Breast epithelium (tissue), 4 donors: ENCODE measurements around the gene GID8. TPM values are rescaled to one million over a fixed set of nuclear protein-coding genes. Genes with fewer than 3 reads are reported as not detected.
"Not testable (repeated sequence)": the region's sequence is repeated elsewhere in the genome, so short reads cannot be mapped to it uniquely, and the experiment has no call there.

ENCODE experiments used
- DNase-seq, 2 donors: peaks; one replicate each; pipeline ENCODE4 v3.0.0-alpha.2; 2019; ENCODE audit warnings: low spot score in 2 of 2
- H3K27ac ChIP-seq, 2 donors: fragments of 200-600 bp; sonication (generic) in 1 of 2; one replicate each; pipeline ENCODE4 v1.5.1; 2016 to 2019; ENCODE audit warnings: mild to moderate bottlenecking in 1 of 2
- H3K27me3 ChIP-seq, 2 donors: fragments of 200-600 bp; sonication (generic) in 1 of 2; one replicate each; pipeline versions ENCODE4 v1.5.1 to v1.6.0; 2017 to 2019; ENCODE audit warnings: control low read depth in 1 of 2, mild to moderate bottlenecking in 1 of 2
- H3K36me3 ChIP-seq: fragments of 200-600 bp; one replicate; pipeline ENCODE4 v1.5.1; 2019
- H3K4me1 ChIP-seq, 2 donors: fragments of 200-600 bp; sonication (generic); one replicate each; pipeline ENCODE4 v1.5.1; 2016 to 2019; ENCODE audit warnings: control low read depth in 1 of 2
- H3K4me3 ChIP-seq, 3 donors: fragments of 200-600 bp; sonication (generic); 1 replicate in 2 of 3; 2 replicates in 1 of 3; pipeline ENCODE4 v1.5.1; 2016 to 2019; ENCODE audit warnings: mild to moderate bottlenecking in 3 of 3, moderate library complexity in 2 of 3
- H3K9me3 ChIP-seq, 2 donors: fragments of 200-600 bp; sonication (generic) in 1 of 2; one replicate each; pipeline ENCODE4 v1.5.1; 2016 to 2019; ENCODE audit warnings: control low read depth in 1 of 2
- POLR2A ChIP-seq: fragments of 450-650 bp; IDR thresholded peaks from one replicate; pipeline ENCODE4 v1.6.1; 2016; ENCODE audit warnings: antibody characterized with exemption, mild to moderate bottlenecking, moderate library complexity
- POLR2AphosphoS5 ChIP-seq, 3 donors: sonication (generic); formaldehyde crosslinking; IDR thresholded peaks; one replicate each; pipeline ENCODE4 v1.6.1; 2017; ENCODE audit warnings: antibody characterized with exemption in 3 of 3
- intact Hi-C: fragments of 100-400 bp; cut with DNase I; formaldehyde crosslinking; loops from one replicate; pipeline ENCODE4 v1.15.1; 2023; ENCODE audit warnings: low total_unique reads
- total RNA-seq, 3 donors: library from RNA; depleted of rRNA; stranded (reverse); fragments of >200 nt; gene quantifications; one replicate each; pipeline ENCODE4 v1.1.0, GENCODE V29; 2016
- TF ChIP-seq, protein P1 (sequence below), 3 donors: fragments of 450-650 bp; IDR thresholded peaks; one replicate each; pipeline ENCODE4 v1.5.1; 2016 to 2017; ENCODE audit warnings: antibody characterized with exemption in 3 of 3, mild to moderate bottlenecking in 3 of 3, moderate library complexity in 3 of 3

GID8 gene
- total RNA-seq, 3 donors from 2014 or later: 30.2 to 36.7 (median 31.8) TPM

DNA sequence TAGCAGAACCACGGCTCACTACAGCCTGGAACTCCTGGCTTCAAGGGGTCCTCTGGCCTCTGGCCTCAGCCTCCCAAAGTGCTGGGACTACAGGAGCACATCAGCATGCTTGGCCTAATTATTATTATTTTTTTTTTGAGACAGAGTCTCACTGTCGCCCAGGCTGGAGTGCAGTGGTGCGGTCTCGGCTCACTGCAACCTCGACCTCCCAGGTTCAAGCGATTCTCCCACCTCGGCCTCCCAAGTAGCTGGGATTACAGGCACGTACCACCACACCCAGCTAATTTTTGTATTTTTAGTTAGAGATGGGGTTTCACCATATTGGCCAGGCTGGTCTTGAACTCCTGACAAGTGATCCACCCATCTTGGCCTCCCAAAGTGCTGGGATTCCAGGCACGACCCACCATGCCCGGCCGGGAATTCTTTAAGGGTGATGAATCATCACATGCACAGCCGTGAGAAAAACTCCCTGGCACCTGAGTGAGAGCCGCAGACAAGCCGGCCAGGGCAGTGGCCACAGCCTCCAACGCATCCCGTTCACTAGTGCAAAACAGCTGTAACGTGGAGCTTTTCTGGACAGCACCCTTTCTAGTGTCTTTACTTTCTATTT, 14.8 kb upstream of the GID8 start:
- H3K36me3 ChIP-seq, H3K9me3 ChIP-seq, H3K27me3 ChIP-seq, intact Hi-C loops: not testable (repeated sequence)
- peak overlapping the region; percentile 99 for H3K27ac ChIP-seq
- DNase-seq: peak; percentile 75 to 78
- peaks cover 10 to 49% of the 10 kb centered on the region in 2 donors for H3K4me1 ChIP-seq
- TF ChIP-seq POLR2AphosphoS5 (IDR thresholded peaks at IDR 0.05): peak in 2 of 3 donors; percentile 26 to 53
- peak overlapping the region in 1 of 3 donors; percentile 97 for H3K4me3 ChIP-seq

DNA sequence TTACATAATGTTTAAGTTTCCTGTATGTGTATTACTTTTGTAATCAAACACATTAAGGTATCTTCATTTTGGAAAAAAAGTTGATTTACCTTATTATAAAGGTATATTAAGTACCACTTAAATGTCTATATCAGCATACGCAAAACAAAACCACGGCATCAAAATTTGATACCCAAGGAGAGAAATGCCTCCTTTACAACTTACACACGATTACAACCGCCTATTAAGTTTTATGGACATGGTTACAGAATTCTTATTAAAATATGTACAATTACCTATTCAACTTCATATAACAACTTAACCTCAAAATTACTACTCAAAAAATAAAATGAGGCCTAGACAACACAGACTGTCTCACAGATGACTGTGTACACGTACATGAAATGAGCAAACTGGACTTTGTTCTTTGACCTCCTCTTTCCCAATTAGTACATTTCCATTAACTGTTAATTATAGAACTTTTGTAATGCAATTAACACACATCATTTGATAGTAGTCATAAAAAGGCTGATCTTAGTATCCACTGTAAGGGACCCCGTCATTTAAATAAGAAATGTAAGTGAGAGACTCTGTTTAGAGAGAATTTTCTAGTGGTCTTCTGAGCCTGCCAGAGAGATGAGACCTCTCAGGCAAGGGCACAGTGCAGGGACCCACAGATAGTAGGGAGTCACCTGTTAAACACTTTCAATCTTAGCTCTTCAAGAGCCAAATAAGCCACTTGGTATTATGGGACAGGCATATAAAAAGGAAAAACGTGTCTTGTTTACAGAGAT, 14.1 kb upstream of the GID8 start:
- H3K36me3 ChIP-seq: no peaks in the 10 kb centered on the region
- no peaks in the 10 kb centered on the region for H3K9me3 ChIP-seq
- TF ChIP-seq, protein P1, sequence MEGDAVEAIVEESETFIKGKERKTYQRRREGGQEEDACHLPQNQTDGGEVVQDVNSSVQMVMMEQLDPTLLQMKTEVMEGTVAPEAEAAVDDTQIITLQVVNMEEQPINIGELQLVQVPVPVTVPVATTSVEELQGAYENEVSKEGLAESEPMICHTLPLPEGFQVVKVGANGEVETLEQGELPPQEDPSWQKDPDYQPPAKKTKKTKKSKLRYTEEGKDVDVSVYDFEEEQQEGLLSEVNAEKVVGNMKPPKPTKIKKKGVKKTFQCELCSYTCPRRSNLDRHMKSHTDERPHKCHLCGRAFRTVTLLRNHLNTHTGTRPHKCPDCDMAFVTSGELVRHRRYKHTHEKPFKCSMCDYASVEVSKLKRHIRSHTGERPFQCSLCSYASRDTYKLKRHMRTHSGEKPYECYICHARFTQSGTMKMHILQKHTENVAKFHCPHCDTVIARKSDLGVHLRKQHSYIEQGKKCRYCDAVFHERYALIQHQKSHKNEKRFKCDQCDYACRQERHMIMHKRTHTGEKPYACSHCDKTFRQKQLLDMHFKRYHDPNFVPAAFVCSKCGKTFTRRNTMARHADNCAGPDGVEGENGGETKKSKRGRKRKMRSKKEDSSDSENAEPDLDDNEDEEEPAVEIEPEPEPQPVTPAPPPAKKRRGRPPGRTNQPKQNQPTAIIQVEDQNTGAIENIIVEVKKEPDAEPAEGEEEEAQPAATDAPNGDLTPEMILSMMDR (IDR thresholded peaks at IDR 0.05): no peak
- TF ChIP-seq POLR2A: no peak
- TF ChIP-seq POLR2AphosphoS5 (IDR thresholded peaks at IDR 0.05): no peak
- intact Hi-C loops: no loop called here
- H3K4me1 ChIP-seq: peaks cover 13 to 55% of the 10 kb centered on the region in 2 donors
- peak overlapping the region; percentile 99 for H3K27ac ChIP-seq
- no peaks in the 10 kb centered on the region for H3K27me3 ChIP-seq
- no peak for DNase-seq
- peak overlapping the region; percentile 95 to 97 (median 96) for H3K4me3 ChIP-seq

DNA sequence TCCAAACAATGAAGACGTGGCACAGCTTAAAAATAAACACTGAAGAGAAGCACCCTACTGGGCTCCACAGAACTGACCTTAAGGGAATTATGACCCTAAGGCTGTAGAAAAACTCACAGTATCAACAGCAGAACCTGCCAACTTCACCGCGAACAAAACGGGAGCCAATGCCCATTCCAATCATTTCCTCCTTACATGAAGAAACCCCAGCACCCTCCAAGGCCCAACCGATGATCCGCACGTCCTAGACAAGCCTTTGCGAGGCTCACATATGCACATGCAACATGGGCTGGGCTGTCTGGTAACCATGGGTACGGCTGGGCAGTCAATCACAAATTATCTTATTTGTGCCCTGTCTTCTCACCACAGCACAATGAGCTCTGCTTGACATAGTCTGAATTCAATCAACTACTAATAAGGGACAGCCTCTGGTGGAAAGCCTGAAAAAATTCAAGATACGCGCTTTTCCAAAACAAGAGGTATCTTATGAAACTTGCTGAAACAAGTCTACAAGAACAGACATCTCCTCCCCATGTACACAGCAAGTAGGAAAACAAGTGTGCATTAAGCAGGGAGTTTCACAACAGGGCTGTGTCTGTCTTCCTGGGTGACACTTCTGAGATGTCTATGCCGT, 13.4 kb upstream of the GID8 start:
- H3K4me1 ChIP-seq: peaks cover 13 to 55% of the 10 kb centered on the region in 2 donors
- no peaks in the 10 kb centered on the region for H3K9me3 ChIP-seq
- intact Hi-C loops: no loop called here
- no peak for TF ChIP-seq POLR2A
- TF ChIP-seq POLR2AphosphoS5 (IDR thresholded peaks at IDR 0.05): peak in 2 of 3 donors; percentile 5 to 29
- H3K27me3 ChIP-seq: no peaks in the 10 kb centered on the region
- peak overlapping the region; percentile 95 to 97 (median 96) for H3K4me3 ChIP-seq
- H3K36me3 ChIP-seq: no peaks in the 10 kb centered on the region
- H3K27ac ChIP-seq: peak overlapping the region; percentile 99
- DNase-seq: peak in 1 of 2 donors; percentile 54

DNA sequence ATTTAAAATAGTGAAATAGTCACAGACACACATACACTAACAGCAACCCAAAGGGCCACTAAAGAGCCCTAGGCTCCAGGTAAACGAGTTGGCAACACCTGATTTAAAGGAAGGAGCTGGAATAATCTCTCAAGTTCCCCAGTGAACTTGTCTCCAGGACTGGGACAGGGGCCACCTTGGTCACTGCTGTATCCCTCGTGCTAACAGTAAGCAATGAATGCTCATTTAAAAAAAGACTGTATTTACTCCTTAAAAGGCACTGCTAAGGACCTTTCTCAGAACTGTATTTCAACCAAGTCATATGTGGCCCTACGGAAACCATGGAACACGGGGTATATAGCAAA, 12.9 kb upstream of the GID8 start:
- Histone ChIP-seq H3K9me3 (no peaks in the 10 kb centered on the region), H3K36me3 (no peaks in the 10 kb centered on the region), H3K27ac (peak overlapping the region; percentile 99), H3K4me3 (peak overlapping the region; percentile 95 to 97 (median 96)), H3K27me3 (no peaks in the 10 kb centered on the region), H3K4me1 (peaks cover 13 to 55% of the 10 kb centered on the region in 2 donors)
- no peak for TF ChIP-seq POLR2A
- TF ChIP-seq, protein P1 (IDR thresholded peaks at IDR 0.05): no peak
- TF ChIP-seq POLR2AphosphoS5 (IDR thresholded peaks at IDR 0.05): no peak
- intact Hi-C loops: no loop called here
- no peak for DNase-seq

DNA sequence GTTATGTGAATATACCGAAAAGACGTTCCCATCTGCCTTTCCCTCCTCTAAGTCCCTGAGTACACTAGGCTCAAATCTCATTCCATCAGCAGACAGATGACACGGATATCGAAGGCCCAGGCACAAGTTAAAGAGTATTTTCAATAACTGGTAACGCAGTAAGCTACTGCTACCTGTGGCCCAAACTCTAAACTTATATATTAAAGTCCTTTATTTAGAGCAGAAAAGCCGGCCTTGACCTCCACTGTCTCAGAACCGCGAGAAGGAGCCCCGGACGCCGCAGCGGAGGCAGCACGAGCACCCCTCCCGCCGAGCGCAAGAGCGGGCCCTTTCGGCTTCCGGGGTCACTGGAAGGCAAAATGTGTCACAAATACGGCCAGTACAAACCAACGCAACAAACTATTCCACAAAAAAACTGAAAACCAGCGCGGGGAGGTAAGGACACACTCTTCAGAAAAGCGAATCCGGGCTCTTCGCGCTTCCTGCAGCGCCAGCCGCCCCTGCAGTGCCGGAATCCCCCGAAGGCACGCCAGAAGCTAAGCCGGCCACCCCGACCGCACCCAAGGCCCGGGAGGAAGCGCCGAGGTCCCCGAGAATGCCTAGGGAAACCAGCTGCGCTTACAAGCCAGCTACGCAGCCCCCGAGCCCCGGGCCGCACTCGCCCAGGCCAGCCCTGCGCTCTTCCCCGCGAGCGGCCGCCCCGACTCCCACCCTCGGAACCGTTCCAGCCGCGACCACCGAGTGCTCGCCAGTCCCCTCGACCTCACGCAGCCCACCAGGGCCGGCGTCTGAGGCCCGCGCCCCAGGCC, 12.3 kb upstream of the GID8 start:
- intact Hi-C loops: no loop called here
- H3K9me3 ChIP-seq: no peaks in the 10 kb centered on the region
- peaks cover 13 to 55% of the 10 kb centered on the region in 2 donors for H3K4me1 ChIP-seq
- H3K36me3 ChIP-seq: no peaks in the 10 kb centered on the region
- no peak for DNase-seq
- peak overlapping the region; percentile 95 to 97 (median 96) for H3K4me3 ChIP-seq
- peak overlapping the region; percentile 99 for H3K27ac ChIP-seq
- H3K27me3 ChIP-seq: no peaks in the 10 kb centered on the region
- TF ChIP-seq POLR2AphosphoS5 (IDR thresholded peaks at IDR 0.05): no peak
- TF ChIP-seq POLR2A: no peak
- TF ChIP-seq, protein P1 (IDR thresholded peaks at IDR 0.05): no peak
